Thyroid gland (tissue), 4 donors: ENCODE data around the gene GRM4. TPM values are rescaled to one million over a fixed set of nuclear protein-coding genes. Genes with fewer than 3 reads are reported as not detected.

Experiments used
- DNase-seq, 2 donors: peaks; one replicate each; pipeline ENCODE4 v3.0.0-alpha.2; 2019
- H3K27ac ChIP-seq, 3 donors: fragments of 200-600 bp; sonication (generic); 1 replicate in 2 of 3; 2 replicates in 1 of 3; pipeline ENCODE4 v1.5.1; 2016 to 2019; ENCODE audit warnings: mild to moderate bottlenecking in 1 of 3, moderate library complexity in 1 of 3
- H3K27me3 ChIP-seq: fragments of 200-600 bp; sonication (generic); one replicate; pipeline ENCODE4 v1.5.1; 2019
- H3K36me3 ChIP-seq, 2 donors: fragments of 200-600 bp; sonication (generic); one replicate each; pipeline ENCODE4 v1.5.1; 2016 to 2019
- H3K4me1 ChIP-seq, 2 donors: fragments of 200-600 bp; sonication (generic); one replicate each; pipeline ENCODE4 v1.5.1; 2017 to 2019
- H3K4me3 ChIP-seq, 3 donors: fragments of 200-600 bp; sonication (generic); replicated peaks in 1 of 3; 1 replicate in 2 of 3; 2 replicates in 1 of 3; pipeline ENCODE4 v1.5.1; 2016; ENCODE audit warnings: mild to moderate bottlenecking in 1 of 3
- H3K9me3 ChIP-seq: fragments of 200-600 bp; sonication (generic); one replicate; pipeline ENCODE4 v1.5.1; 2017
- POLR2A ChIP-seq, 2 donors: fragments of 450-650 bp; IDR thresholded peaks; one replicate each; pipeline ENCODE4 v1.6.1; 2017; ENCODE audit warnings: antibody characterized with exemption in 2 of 2, mild to moderate bottlenecking in 2 of 2, moderate library complexity in 1 of 2
- WGBS, 2 donors: methylation state at CpG; one replicate each; pipeline ENCODE4 v1.1.5; 2017; 5-methylcytosine and 5-hydroxymethylcytosine counted together
- intact Hi-C: fragments of 100-400 bp; cut with DNase I; formaldehyde crosslinking; loops from one replicate; pipeline ENCODE4 v1.15.1; 2023
- total RNA-seq, 4 donors: library from RNA; depleted of rRNA; stranded (reverse); fragments of >200 nt; gene quantifications; one replicate each; pipeline ENCODE4 v1.2.3, GENCODE V29; 2016
- TF ChIP-seq, protein P1 (sequence below), 6 experiments: fragments of 200-600 bp in 3 of 6; fragments of 450-650 bp in 3 of 6; sonication (generic) in 3 of 6; IDR thresholded peaks; one replicate each; pipeline ENCODE4 v1.5.1; 2016 to 2019; ENCODE audit warnings: antibody characterized with exemption in 6 of 6, mild to moderate bottlenecking in 2 of 6, inconsistent platforms in 1 of 6, moderate library complexity in 1 of 6

Gene GRM4
- total RNA-seq, 4 donors from 2014 or later, result under 0.01 TPM; not detected in 3

DNA sequence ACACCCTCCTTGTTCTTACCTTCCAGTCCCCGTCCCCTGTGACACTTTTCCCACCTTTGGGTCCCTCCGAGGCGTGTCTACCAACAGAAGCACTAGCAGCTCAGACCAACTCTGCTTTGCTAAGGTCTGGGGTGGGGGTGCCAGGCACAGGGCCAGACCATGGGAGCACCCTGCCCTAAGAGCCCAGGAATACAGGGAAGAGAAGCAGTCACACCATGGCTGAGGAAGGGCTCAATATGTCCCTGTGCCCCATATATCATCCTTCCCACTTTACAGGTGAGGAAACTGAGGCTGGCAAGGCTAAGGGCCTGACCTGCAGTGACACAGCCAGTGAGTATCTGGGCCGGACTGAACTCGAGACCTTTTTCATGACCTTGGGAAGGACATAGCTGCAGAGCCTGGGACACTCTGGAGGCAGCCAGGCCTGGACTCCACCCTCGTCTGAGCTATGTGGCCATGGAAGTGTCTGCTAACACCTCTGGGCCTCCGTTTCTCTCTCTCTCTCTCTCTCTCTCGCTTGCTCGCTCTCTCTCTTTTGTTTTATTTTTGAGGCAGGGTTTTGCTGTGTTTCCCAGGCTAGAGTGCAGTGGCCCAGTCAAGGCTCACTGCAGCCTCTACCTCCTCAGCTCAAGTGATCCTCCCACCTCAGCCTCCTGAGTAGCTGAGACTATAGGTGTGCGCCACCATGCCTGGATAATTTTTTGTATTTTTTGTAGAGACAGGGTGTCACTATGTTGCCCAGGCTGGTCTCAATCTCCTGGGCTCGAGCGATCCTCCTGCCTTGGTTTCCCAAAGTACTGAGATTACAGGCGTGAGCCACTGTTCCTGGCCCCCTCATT lies 156.7 kb downstream of the GRM4 start:
- 86 to 89% methylated on average over 13 of the region's 13 CpGs for WGBS, 2 donors
- Histone ChIP-seq H3K36me3 (no peaks in the 10 kb centered on the region), H3K27me3 (no peaks in the 10 kb centered on the region), H3K9me3 (no peaks in the 10 kb centered on the region), H3K27ac (no peak overlapping the region), H3K4me3 (no peak overlapping the region), H3K4me1 (no peaks in the 10 kb centered on the region)
- DNase-seq, result no peak
- intact Hi-C loops, result no loop called here
- TF ChIP-seq POLR2A (IDR thresholded peaks at IDR 0.05), result no peak
- TF ChIP-seq, protein P1, sequence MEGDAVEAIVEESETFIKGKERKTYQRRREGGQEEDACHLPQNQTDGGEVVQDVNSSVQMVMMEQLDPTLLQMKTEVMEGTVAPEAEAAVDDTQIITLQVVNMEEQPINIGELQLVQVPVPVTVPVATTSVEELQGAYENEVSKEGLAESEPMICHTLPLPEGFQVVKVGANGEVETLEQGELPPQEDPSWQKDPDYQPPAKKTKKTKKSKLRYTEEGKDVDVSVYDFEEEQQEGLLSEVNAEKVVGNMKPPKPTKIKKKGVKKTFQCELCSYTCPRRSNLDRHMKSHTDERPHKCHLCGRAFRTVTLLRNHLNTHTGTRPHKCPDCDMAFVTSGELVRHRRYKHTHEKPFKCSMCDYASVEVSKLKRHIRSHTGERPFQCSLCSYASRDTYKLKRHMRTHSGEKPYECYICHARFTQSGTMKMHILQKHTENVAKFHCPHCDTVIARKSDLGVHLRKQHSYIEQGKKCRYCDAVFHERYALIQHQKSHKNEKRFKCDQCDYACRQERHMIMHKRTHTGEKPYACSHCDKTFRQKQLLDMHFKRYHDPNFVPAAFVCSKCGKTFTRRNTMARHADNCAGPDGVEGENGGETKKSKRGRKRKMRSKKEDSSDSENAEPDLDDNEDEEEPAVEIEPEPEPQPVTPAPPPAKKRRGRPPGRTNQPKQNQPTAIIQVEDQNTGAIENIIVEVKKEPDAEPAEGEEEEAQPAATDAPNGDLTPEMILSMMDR (IDR thresholded peaks at IDR 0.05), result no peak

DNA sequence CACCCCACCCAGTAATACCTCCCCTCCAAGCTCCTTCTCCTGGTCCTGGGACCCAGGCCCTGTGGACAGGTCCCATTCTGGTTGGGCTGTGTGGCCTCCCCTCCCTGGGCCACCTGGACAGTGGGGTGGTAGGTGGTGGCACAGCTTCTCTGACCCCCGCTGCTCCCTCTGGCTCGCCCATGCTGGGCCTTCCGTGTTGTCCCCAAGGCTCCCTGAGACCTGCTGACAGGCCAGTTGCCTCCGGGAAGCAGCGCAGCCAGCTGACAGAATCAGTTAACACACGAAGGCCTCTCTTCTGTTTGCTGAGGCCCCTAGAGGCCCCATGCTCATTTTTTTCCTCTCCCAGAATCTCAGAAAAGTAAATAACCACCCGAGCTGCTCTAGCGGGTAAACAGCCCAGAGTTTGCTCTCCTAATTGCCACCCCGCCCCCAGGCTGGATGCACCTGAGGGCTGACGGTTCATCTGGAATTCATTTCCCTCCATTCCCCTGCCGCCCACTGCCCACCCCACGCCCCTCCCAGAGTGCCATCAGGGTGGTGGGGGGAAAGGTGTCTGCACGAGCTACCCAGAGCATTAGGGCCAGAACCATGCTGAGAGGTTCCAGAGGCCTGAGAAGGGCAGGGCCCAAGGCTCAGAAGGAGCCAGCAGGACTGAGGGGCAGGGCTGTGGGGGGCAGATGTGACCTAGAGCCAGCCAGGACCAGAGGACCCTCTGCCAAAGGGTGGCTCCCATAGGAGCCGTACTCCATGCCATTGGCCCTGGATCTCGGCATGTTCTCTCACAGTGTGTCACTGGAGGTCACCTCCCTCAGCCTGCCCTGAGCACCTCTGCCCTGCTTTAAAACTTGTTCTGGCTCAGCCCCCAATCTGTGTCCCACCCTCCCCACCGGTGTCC lies 157.5 kb downstream of the GRM4 start:
- intact Hi-C loops, result no loop called here
- H3K27ac ChIP-seq, result no peak overlapping the region
- H3K27me3 ChIP-seq, result no peaks in the 10 kb centered on the region
- H3K4me1 ChIP-seq, result no peaks in the 10 kb centered on the region
- DNase-seq, result no peak
- H3K9me3 ChIP-seq, result no peaks in the 10 kb centered on the region
- no peaks in the 10 kb centered on the region for H3K36me3 ChIP-seq
- 58 to 73% methylated on average over 11 to 12 of the region's 16 CpGs for WGBS, 2 donors
- no peak overlapping the region for H3K4me3 ChIP-seq
- TF ChIP-seq, protein P1 (IDR thresholded peaks at IDR 0.05), result no peak
- no peak for TF ChIP-seq POLR2A (IDR thresholded peaks at IDR 0.05)

DNA sequence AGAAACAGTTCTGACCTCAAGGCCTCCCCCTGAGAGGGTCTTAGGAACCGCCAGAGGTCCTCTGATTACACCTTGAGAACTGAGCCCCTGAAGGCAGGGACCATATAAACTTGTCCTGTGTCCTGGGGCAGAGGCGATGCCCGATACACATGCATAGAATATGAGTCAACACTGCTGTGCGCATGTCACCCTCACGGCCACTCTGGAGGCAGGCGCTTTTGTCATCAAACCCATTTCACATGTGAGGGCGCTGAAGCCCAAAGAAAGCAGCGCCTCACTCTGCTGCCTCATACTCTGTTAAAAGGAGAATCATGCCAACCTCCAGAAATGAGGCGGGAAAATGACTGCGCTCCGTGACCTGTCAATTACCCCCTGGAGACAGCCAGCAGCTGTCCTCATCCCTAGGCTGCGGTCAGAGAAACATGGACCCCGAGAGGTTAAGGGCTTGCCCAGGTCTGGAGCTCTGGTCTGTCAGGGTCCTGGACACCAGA lies 158.3 kb downstream of the GRM4 start:
- no peak overlapping the region for H3K4me3 ChIP-seq
- no peak for DNase-seq
- no peaks in the 10 kb centered on the region for H3K9me3 ChIP-seq
- TF ChIP-seq, protein P1 (IDR thresholded peaks at IDR 0.05), result no peak
- no peak for TF ChIP-seq POLR2A (IDR thresholded peaks at IDR 0.05)
- WGBS, 2 donors, result 90 to 92% methylated on average over 13 of the region's 13 CpGs
- no peak overlapping the region for H3K27ac ChIP-seq
- H3K27me3 ChIP-seq, result no peaks in the 10 kb centered on the region
- H3K36me3 ChIP-seq, result no peaks in the 10 kb centered on the region
- no peaks in the 10 kb centered on the region for H3K4me1 ChIP-seq
- intact Hi-C loops, result no loop called here

DNA sequence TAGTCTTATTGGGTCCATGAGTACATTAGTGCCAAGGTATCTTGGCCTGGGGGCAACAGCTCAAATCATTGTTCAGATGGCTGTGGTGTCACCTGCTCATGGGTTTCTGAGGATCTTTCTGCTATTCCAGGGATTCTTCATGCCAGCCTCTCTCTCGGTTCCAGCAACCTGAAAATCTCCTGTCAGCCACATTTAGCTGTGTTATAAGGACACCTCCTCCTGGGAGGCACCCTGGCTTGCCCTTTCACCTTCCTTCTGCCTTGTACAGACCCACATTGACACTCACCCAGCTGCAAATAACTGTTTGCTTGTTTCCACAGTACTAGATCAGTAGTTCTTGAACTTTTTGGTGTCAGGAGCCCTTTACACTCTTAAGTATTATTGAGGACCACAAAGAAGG lies 159.9 kb downstream of the GRM4 start:
- 87 to 88% methylated on average over 1 of the region's 1 CpG for WGBS, 2 donors
- no peak for TF ChIP-seq POLR2A (IDR thresholded peaks at IDR 0.05)
- TF ChIP-seq, protein P1 (IDR thresholded peaks at IDR 0.05), result no peak
- intact Hi-C loops, result no loop called here
- Histone ChIP-seq H3K27ac (no peak overlapping the region), H3K9me3 (no peaks in the 10 kb centered on the region), H3K4me1 (no peaks in the 10 kb centered on the region), H3K4me3 (no peak overlapping the region), H3K36me3 (no peaks in the 10 kb centered on the region), H3K27me3 (no peaks in the 10 kb centered on the region)
- no peak for DNase-seq
